HepG2 (cell line): ENCODE measurements around the gene PPP1R16B. TPM values are rescaled to one million over a fixed set of nuclear protein-coding genes. Genes with fewer than 3 reads are reported as not detected.

Experiments used
- ASH2L ChIP-seq: fragments of 300-600, 200-600 bp; sonication (generic); IDR thresholded peaks from 2 replicates; pipeline ENCODE4 v1.7.0; 2017; ENCODE audit warnings: low read depth, mild to moderate bottlenecking, moderate library complexity, mixed read lengths, low read length; ENCODE audit not compliant: insufficient read length
- ATRX ChIP-seq: sonication (generic); formaldehyde crosslinking; IDR thresholded peaks from 2 replicates; pipeline ENCODE4 v1.4.0; 2020; ENCODE audit warnings: missing genetic modification reagents, borderline replicate concordance
- BHLHE40 ChIP-seq: IDR thresholded peaks from 2 replicates; pipeline ENCODE4 v1.6.1; 2011; ENCODE audit warnings: low read length, improper control_type of control experiment
- DPF2 ChIP-seq: sonication (generic); formaldehyde crosslinking; IDR thresholded peaks from 2 replicates; pipeline ENCODE4 v1.4.0; 2020; ENCODE audit warnings: mild to moderate bottlenecking, low read depth, missing genetic modification reagents, borderline replicate concordance
- DZIP1 ChIP-seq: sonication (generic); formaldehyde crosslinking; IDR thresholded peaks from 2 replicates; pipeline ENCODE4 v1.5.0; 2020; ENCODE audit warnings: mild to moderate bottlenecking, missing genetic modification reagents
- FOSL1 ChIP-seq: sonication (generic); formaldehyde crosslinking; IDR thresholded peaks from 2 replicates; pipeline ENCODE4 v1.9.0; 2021; ENCODE audit warnings: missing genetic modification reagents, borderline replicate concordance
- GZF1 ChIP-seq: sonication (generic); formaldehyde crosslinking; IDR thresholded peaks from 2 replicates; pipeline ENCODE4 v1.5.1; 2020; ENCODE audit warnings: mild to moderate bottlenecking, missing genetic modification reagents
- HIC2 ChIP-seq: sonication (generic); formaldehyde crosslinking; IDR thresholded peaks from 2 replicates; pipeline ENCODE4 v1.9.0; 2022; ENCODE audit warnings: low read depth, missing genetic modification reagents
- IKZF1 ChIP-seq: fragments of 450-650 bp; IDR thresholded peaks from 2 replicates; pipeline ENCODE4 v1.7.1; 2016
- ISL2 ChIP-seq: sonication (generic); formaldehyde crosslinking; IDR thresholded peaks from 2 replicates; pipeline ENCODE4 v1.5.0; 2020; ENCODE audit warnings: missing genetic modification reagents
- JUNB ChIP-seq: sonication (generic); formaldehyde crosslinking; IDR thresholded peaks from 2 replicates; pipeline ENCODE4 v1.8.0; 2022; ENCODE audit warnings: missing genetic modification reagents, mild to moderate bottlenecking, borderline replicate concordance
- MIXL1 ChIP-seq: IDR thresholded peaks from 2 replicates; pipeline ENCODE4 v1.6.1; 2016
- MYPOP ChIP-seq: sonication (generic); formaldehyde crosslinking; IDR thresholded peaks from 2 replicates; pipeline ENCODE4 v1.8.1; 2023; ENCODE audit warnings: mild to moderate bottlenecking, moderate library complexity, missing genetic modification reagents
- NKX3-1 ChIP-seq: sonication (generic); formaldehyde crosslinking; IDR thresholded peaks from 2 replicates; pipeline ENCODE4 v1.5.0; 2020; ENCODE audit warnings: missing genetic modification reagents
- PHF20 ChIP-seq: sonication (generic); formaldehyde crosslinking; IDR thresholded peaks from 2 replicates; pipeline ENCODE4 v1.5.0; 2020; ENCODE audit warnings: mild to moderate bottlenecking, missing genetic modification reagents
- POLR2AphosphoS5 ChIP-seq: IDR thresholded peaks from 2 replicates; pipeline ENCODE4 v1.6.1; 2012; ENCODE audit warnings: low read depth, low read length
- SALL1 ChIP-seq: sonication (generic); formaldehyde crosslinking; IDR thresholded peaks from 2 replicates; pipeline ENCODE4 v1.8.0; 2022; ENCODE audit warnings: mild to moderate bottlenecking, missing genetic modification reagents
- TBX2 ChIP-seq: sonication (generic); formaldehyde crosslinking; IDR thresholded peaks from 2 replicates; pipeline ENCODE4 v1.5.0; 2020; ENCODE audit warnings: missing genetic modification reagents, mild to moderate bottlenecking, borderline replicate concordance
- ZMAT5 ChIP-seq: sonication (generic); formaldehyde crosslinking; IDR thresholded peaks from 2 replicates; pipeline ENCODE4 v1.5.0; 2020; ENCODE audit warnings: mild to moderate bottlenecking, low read depth, missing genetic modification reagents, borderline replicate concordance
- ZNF383 ChIP-seq: sonication (generic); formaldehyde crosslinking; IDR thresholded peaks from 2 replicates; pipeline ENCODE4 v1.4.0; 2020; ENCODE audit warnings: missing genetic modification reagents, mild to moderate bottlenecking, borderline replicate concordance
- ZNF441 ChIP-seq: sonication (generic); formaldehyde crosslinking; IDR thresholded peaks from 2 replicates; pipeline ENCODE4 v1.7.0; 2021; ENCODE audit warnings: missing genetic modification reagents, borderline replicate concordance
- ZNF704 ChIP-seq: sonication (generic); formaldehyde crosslinking; IDR thresholded peaks from 2 replicates; pipeline ENCODE4 v1.8.1; 2023; ENCODE audit warnings: mild to moderate bottlenecking, inconsistent platforms, moderate library complexity, missing genetic modification reagents, borderline replicate concordance
- ZSCAN20 ChIP-seq: sonication (generic); formaldehyde crosslinking; IDR thresholded peaks from 2 replicates; pipeline ENCODE4 v1.4.0; 2020; ENCODE audit warnings: missing genetic modification reagents, mild to moderate bottlenecking, borderline replicate concordance
- ZSCAN30 ChIP-seq: sonication (generic); formaldehyde crosslinking; IDR thresholded peaks from 2 replicates; pipeline ENCODE4 v1.5.0; 2020; ENCODE audit warnings: mild to moderate bottlenecking, missing genetic modification reagents
- polyA plus RNA-seq, 8 experiments: library from polyadenylated mRNA; depleted of rRNA in 3 of 8; stranded (reverse) in 7 of 8; unstranded in 1 of 8; fragments of >200 nt; fragmentation: Illumina TruSeq in 4 of 8; extraction: Trizol in 4 of 8; gene quantifications; 2 replicates each; pipeline versions ENCODE4 v1.2.1 to v1.2.3, GENCODE V29; 2011 to 2016; ENCODE audit warnings: low read depth in 4 of 8, missing spikeins in 1 of 8, mixed read lengths in 1 of 8; ENCODE audit not compliant: insufficient read depth in 1 of 8
- total RNA-seq, 5 experiments: library from RNA; depleted of rRNA; stranded (reverse); fragments of >200 nt; fragmentation: Illumina TruSeq; extraction: Trizol; gene quantifications; 2 replicates each; pipeline ENCODE4 v1.2.3, GENCODE V29; 2016; ENCODE audit warnings: low read depth in 1 of 5

PPP1R16B gene
- total and polyA plus RNA-seq, 2 of the 13 experiments (the other 11 are each of a cell fraction or from before 2014, with no cell fraction given), result 0.02 to 0.11 TPM

- TF ChIP-seq ZSCAN20 (no peak), DPF2 (CRISPR knock-in tag) (peak; percentile 86), TBX2 (CRISPR knock-in tag) (peak; percentile 95), GZF1 (CRISPR knock-in tag) (no peak), IKZF1 (no peak), MYPOP (CRISPR knock-in tag) (peak; percentile 90), PHF20 (CRISPR knock-in tag) (no peak), SALL1 (CRISPR knock-in tag) (peak; percentile 75), FOSL1 (CRISPR knock-in tag) (peak; percentile 56; the same call in 1 of the 2 replicates), ISL2 (CRISPR knock-in tag) (peak; percentile 92), ZSCAN30 (CRISPR knock-in tag) (no peak), DZIP1 (CRISPR knock-in tag) (no peak), BHLHE40 (peak; percentile 11; the same call in 1 of the 2 replicates), ZNF704 (CRISPR knock-in tag) (0 out of 2 replicates have a peak, but pooled peaks have one; percentile 71), NKX3-1 (CRISPR knock-in tag) (peak; percentile 87), ZMAT5 (CRISPR knock-in tag) (no peak), ZNF383 (CRISPR knock-in tag) (no peak), HIC2 (CRISPR knock-in tag) (peak; percentile 57), ASH2L (peak; percentile 32), ATRX (CRISPR knock-in tag) (no peak), ZNF441 (peak; percentile 49; the same call in 1 of the 2 replicates), MIXL1 (CRISPR knock-in tag) (peak; percentile 90), JUNB (CRISPR knock-in tag) (no peak), POLR2AphosphoS5 (no peak)
Measured at GRCh38 chr20:38825901-38826625, 20.6 kb downstream of the PPP1R16B start (continued).
